Mesenchymal stem cell (in vitro differentiated cells and primary cell): Measurements from ENCODE around the gene TAOK1.

Experiments
- DNase-seq: peaks from one replicate; pipeline ENCODE4 v3.0.0-alpha.2; 2013
- H2AFZ ChIP-seq: one replicate; pipeline ENCODE4 v1.6.1; 2013; ENCODE audit warnings: low read depth, mild to moderate bottlenecking, control low read depth, inconsistent platforms, low read length, moderate library complexity
- H2AK5ac ChIP-seq: 2 replicates; pipeline ENCODE4 v1.6.1; 2013; ENCODE audit warnings: low read length, moderate library complexity, mild to moderate bottlenecking, inconsistent platforms; ENCODE audit not compliant: severe bottlenecking
- H2BK120ac ChIP-seq: one replicate; pipeline ENCODE4 v1.6.1; 2013; ENCODE audit warnings: low read depth, mild to moderate bottlenecking, inconsistent platforms, low read length, moderate library complexity
- H2BK12ac ChIP-seq, 2 experiments: one replicate each; pipeline ENCODE4 v1.6.1; 2013; ENCODE audit warnings: inconsistent platforms in 2 of 2, low read length in 2 of 2, mild to moderate bottlenecking in 2 of 2, moderate library complexity in 2 of 2, control low read depth in 1 of 2
- H2BK15ac ChIP-seq: one replicate; pipeline ENCODE4 v1.6.1; 2013; ENCODE audit warnings: mild to moderate bottlenecking, low read depth, inconsistent platforms; ENCODE audit not compliant: poor library complexity, severe bottlenecking
- H2BK5ac ChIP-seq: 2 replicates; pipeline ENCODE4 v1.6.1; 2013; ENCODE audit warnings: low read depth, mild to moderate bottlenecking, low read length, control low read depth, inconsistent platforms; ENCODE audit not compliant: poor library complexity, severe bottlenecking
- H3K14ac ChIP-seq, 2 experiments: one replicate each; pipeline ENCODE4 v1.6.1; 2013; ENCODE audit warnings: inconsistent platforms in 2 of 2, low read length in 2 of 2, control low read depth in 1 of 2, mild to moderate bottlenecking in 1 of 2, moderate library complexity in 1 of 2
- H3K18ac ChIP-seq, 2 experiments: one replicate each; pipeline ENCODE4 v1.6.1; 2013; ENCODE audit warnings: inconsistent platforms in 2 of 2, low read length in 2 of 2, control low read depth in 1 of 2, low read depth in 1 of 2, mild to moderate bottlenecking in 1 of 2
- H3K23ac ChIP-seq, 2 experiments: one replicate each; pipeline ENCODE4 v1.6.1; 2013; ENCODE audit warnings: inconsistent platforms in 2 of 2, low read length in 2 of 2, mild to moderate bottlenecking in 2 of 2, moderate library complexity in 2 of 2, control low read depth in 1 of 2
- H3K27ac ChIP-seq: 2 replicates; pipeline ENCODE4 v1.5.1; 2013; ENCODE audit warnings: mild to moderate bottlenecking, moderate library complexity, low read length, control low read depth, inconsistent platforms; ENCODE audit not compliant: poor library complexity, severe bottlenecking
- H3K27me3 ChIP-seq, 2 experiments: 2 replicates each; pipeline versions ENCODE4 v1.6.1 to v1.7.0; 2013; ENCODE audit warnings: low read length in 2 of 2, mild to moderate bottlenecking in 2 of 2, moderate library complexity in 2 of 2, control low read depth in 1 of 2, inconsistent platforms in 1 of 2; ENCODE audit not compliant: control insufficient read depth in 1 of 2, insufficient read depth in 1 of 2
- H3K36me3 ChIP-seq, 2 experiments: 2 replicates each; pipeline versions ENCODE4 v1.6.1 to v1.7.0; 2013; ENCODE audit warnings: low read length in 2 of 2, control low read depth in 1 of 2, inconsistent platforms in 1 of 2, low read depth in 1 of 2, mild to moderate bottlenecking in 1 of 2; ENCODE audit not compliant: insufficient read depth in 2 of 2, control insufficient read depth in 1 of 2
- H3K4ac ChIP-seq, 2 experiments: one replicate each; pipeline ENCODE4 v1.6.1; 2013; ENCODE audit warnings: inconsistent platforms in 2 of 2, low read length in 2 of 2, mild to moderate bottlenecking in 2 of 2, moderate library complexity in 2 of 2, control low read depth in 1 of 2, low read depth in 1 of 2
- H3K4me1 ChIP-seq: 2 replicates; pipeline ENCODE4 v1.6.1; 2013; ENCODE audit warnings: low read depth, low read length, control low read depth; ENCODE audit not compliant: control insufficient read depth, insufficient read depth
- H3K4me2 ChIP-seq: 2 replicates; pipeline ENCODE4 v1.6.1; 2013; ENCODE audit warnings: low read length, mild to moderate bottlenecking, inconsistent platforms; ENCODE audit not compliant: poor library complexity, severe bottlenecking
- H3K4me3 ChIP-seq, 2 experiments: 2 replicates each; pipeline versions ENCODE4 v1.5.1 to v1.7.0; 2013; ENCODE audit warnings: low read length in 2 of 2, mild to moderate bottlenecking in 2 of 2, control low read depth in 1 of 2, low read depth in 1 of 2; ENCODE audit not compliant: insufficient read depth in 1 of 2
- H3K79me1 ChIP-seq: replicated peaks from 2 replicates; pipeline ENCODE4 v1.6.1; 2013; ENCODE audit warnings: mild to moderate bottlenecking, control low read depth, low read length, inconsistent platforms; ENCODE audit not compliant: poor library complexity, severe bottlenecking
- H3K9ac ChIP-seq: 2 replicates; pipeline ENCODE4 v1.7.0; 2013; ENCODE audit warnings: mild to moderate bottlenecking, low read length, moderate library complexity
- H3K9me3 ChIP-seq: 2 replicates; pipeline ENCODE4 v1.7.0; 2013; ENCODE audit warnings: mild to moderate bottlenecking, low read length; ENCODE audit not compliant: control insufficient read depth
- H4K8ac ChIP-seq: one replicate; pipeline ENCODE4 v1.6.1; 2013; ENCODE audit warnings: inconsistent platforms, mild to moderate bottlenecking, low read length, moderate library complexity
- H4K91ac ChIP-seq: one replicate; pipeline ENCODE4 v1.6.1; 2013; ENCODE audit warnings: mild to moderate bottlenecking, low read length, inconsistent platforms
- WGBS: methylation state at CpG from one replicate; pipeline ENCODE4 v1.1.7; 2013; ENCODE audit warnings: mixed read lengths; 5-methylcytosine and 5-hydroxymethylcytosine counted together

TAOK1 gene

GRCh38 chr17:29570521-29570920, 180.4 kb downstream of the TAOK1 start:
- Histone ChIP-seq H2BK5ac (no peak overlapping the region), H2AFZ (no peak overlapping the region), H3K9ac (no peak overlapping the region), H2AK5ac (no peak overlapping the region), H4K8ac (no peak overlapping the region), H3K23ac (no peak overlapping the region), H3K27ac (no peak overlapping the region), H3K4me2 (no peak overlapping the region), H2BK120ac (no peak overlapping the region), H4K91ac (no peak overlapping the region), H3K14ac (no peak overlapping the region), H3K4me1 (peaks cover 41% of the 10 kb centered on the region), H2BK15ac (no peak overlapping the region), H3K79me1 (peaks cover 17% of the 10 kb centered on the region), H3K36me3 (peaks cover 43 to 44% of the 10 kb centered on the region in 2 experiments), H3K18ac (no peak overlapping the region), H3K27me3 (no peaks in the 10 kb centered on the region), H3K4ac (no peak overlapping the region), H3K4me3 (no peak overlapping the region), H3K9me3 (no peaks in the 10 kb centered on the region), H2BK12ac (peak overlapping the region in 1 of 2 experiments; percentile 27)
- WGBS, result 93% methylated on average over 7 of the region's 7 CpGs
- no peak for DNase-seq

- Histone ChIP-seq H3K36me3 (peaks cover 53% of the 10 kb centered on the region in 2 experiments), H2BK12ac (no peak overlapping the region), H2AK5ac (no peak overlapping the region), H2BK5ac (no peak overlapping the region), H4K8ac (no peak overlapping the region), H4K91ac (no peak overlapping the region), H2BK120ac (no peak overlapping the region), H3K4ac (no peak overlapping the region), H3K18ac (no peak overlapping the region), H3K9me3 (no peaks in the 10 kb centered on the region), H3K27ac (no peak overlapping the region), H3K4me2 (no peak overlapping the region), H3K4me1 (peaks cover 31% of the 10 kb centered on the region), H2BK15ac (no peak overlapping the region), H3K23ac (no peak overlapping the region), H3K79me1 (peaks cover 14% of the 10 kb centered on the region), H3K9ac (no peak overlapping the region), H3K14ac (no peak overlapping the region), H3K4me3 (no peak overlapping the region), H2AFZ (no peak overlapping the region), H3K27me3 (no peaks in the 10 kb centered on the region)
- WGBS, result 97% methylated on average over 6 of the region's 6 CpGs
- DNase-seq, result no peak
These were observed 181.3 kb downstream of the TAOK1 start for GRCh38 chr17:29571486-29571882.

DNA sequence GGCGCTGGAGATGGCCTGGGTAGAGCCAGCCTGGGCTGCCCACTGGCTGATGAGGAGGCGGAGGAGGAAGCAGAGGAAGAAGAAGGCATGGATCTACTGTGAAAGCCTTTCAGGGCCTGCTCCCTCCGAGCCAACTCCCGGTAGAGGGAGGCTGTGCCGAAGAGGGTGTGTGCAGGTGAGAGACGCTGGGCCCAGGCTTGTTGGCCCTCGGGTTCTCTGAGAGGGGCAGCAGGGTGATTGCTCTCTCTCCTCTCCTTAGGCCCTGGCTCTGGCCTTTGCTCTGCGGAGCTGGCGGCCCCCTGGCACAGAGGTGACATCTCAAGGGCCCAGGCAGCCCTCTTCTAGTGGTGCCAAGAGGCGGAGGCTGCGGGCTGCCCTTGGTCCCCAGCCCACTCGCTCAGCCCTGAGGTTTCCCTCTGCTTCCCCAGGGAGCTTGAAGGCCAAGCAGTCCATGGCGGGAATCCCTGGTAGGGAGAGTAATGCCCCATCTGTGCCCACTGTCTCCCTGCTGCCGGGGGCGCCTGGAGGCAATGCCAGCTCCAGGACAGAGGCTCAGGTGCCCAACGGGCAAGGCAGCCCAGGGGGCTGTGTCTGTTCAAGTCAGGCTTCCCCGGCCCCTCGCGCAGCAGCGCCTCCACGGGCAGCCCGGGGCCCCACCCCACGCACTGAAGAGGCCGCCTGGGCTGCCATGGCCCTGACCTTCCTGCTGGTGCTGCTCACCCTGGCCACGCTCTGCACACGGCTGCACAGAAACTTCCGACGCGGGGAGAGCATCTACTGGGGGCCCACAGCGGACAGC, 181.9 kb downstream of the TAOK1 start:
- H3K4me2 ChIP-seq, result peak overlapping the region; percentile 57
- H3K79me1 ChIP-seq, result peaks cover 17% of the 10 kb centered on the region
- H2BK120ac ChIP-seq, result no peak overlapping the region
- DNase-seq, result no peak
- H2AK5ac ChIP-seq, result peak overlapping the region; percentile 21
- peaks cover 29% of the 10 kb centered on the region for H3K4me1 ChIP-seq
- no peak overlapping the region for H3K14ac ChIP-seq
- no peak overlapping the region for H2BK5ac ChIP-seq
- no peaks in the 10 kb centered on the region for H3K27me3 ChIP-seq
- peak overlapping the region; percentile 67 to 81 for H3K18ac ChIP-seq
- peak overlapping the region; percentile 26 for H3K9ac ChIP-seq
- 69% methylated on average over 26 of the region's 30 CpGs for WGBS
- no peak overlapping the region for H2BK15ac ChIP-seq
- H3K27ac ChIP-seq, result no peak overlapping the region
- no peaks in the 10 kb centered on the region for H3K9me3 ChIP-seq
- peak overlapping the region in 1 of 2 experiments; percentile 34 for H2BK12ac ChIP-seq
- H4K91ac ChIP-seq, result peak overlapping the region; percentile 64
- H3K4ac ChIP-seq, result peak overlapping the region in 1 of 2 experiments; percentile 21
- H3K23ac ChIP-seq, result no peak overlapping the region
- H3K4me3 ChIP-seq, result peak overlapping the region in 1 of 2 experiments; percentile 23
- no peak overlapping the region for H2AFZ ChIP-seq
- peaks cover 59% of the 10 kb centered on the region in 2 experiments for H3K36me3 ChIP-seq
- H4K8ac ChIP-seq, result peak overlapping the region; percentile 87

GRCh38 chr17:29572691-29573557, 182.8 kb downstream of the TAOK1 start:
- Histone ChIP-seq H3K79me1 (peaks cover 20% of the 10 kb centered on the region), H2BK12ac (peak overlapping the region in 1 of 2 experiments; percentile 31), H2AFZ (no peak overlapping the region), H3K23ac (no peak overlapping the region), H3K14ac (no peak overlapping the region), H2AK5ac (peak overlapping the region; percentile 42), H3K9ac (peak overlapping the region; percentile 36), H3K27me3 (no peaks in the 10 kb centered on the region), H3K9me3 (no peaks in the 10 kb centered on the region), H3K4me2 (peak overlapping the region; percentile 57), H2BK120ac (peak overlapping the region; percentile 19), H3K4me1 (peaks cover 26% of the 10 kb centered on the region), H3K27ac (no peak overlapping the region), H3K18ac (peak overlapping the region; percentile 71 to 81), H3K4ac (peak overlapping the region in 1 of 2 experiments; percentile 26), H4K8ac (peak overlapping the region; percentile 87), H2BK5ac (no peak overlapping the region), H3K4me3 (peak overlapping the region in 1 of 2 experiments; percentile 23), H3K36me3 (peaks cover 67 to 68% of the 10 kb centered on the region in 2 experiments), H4K91ac (peak overlapping the region; percentile 5), H2BK15ac (no peak overlapping the region)
- 21% methylated on average over 57 of the region's 62 CpGs for WGBS
- DNase-seq, result peak; percentile 74
